ENCODE results near the gene MAGI2. TPM values are rescaled to one million over a fixed set of nuclear protein-coding genes. Genes with fewer than 3 reads are reported as not detected.

MAGI2 gene
- total RNA-seq, 1 donor = 0.42 TPM

DNA sequence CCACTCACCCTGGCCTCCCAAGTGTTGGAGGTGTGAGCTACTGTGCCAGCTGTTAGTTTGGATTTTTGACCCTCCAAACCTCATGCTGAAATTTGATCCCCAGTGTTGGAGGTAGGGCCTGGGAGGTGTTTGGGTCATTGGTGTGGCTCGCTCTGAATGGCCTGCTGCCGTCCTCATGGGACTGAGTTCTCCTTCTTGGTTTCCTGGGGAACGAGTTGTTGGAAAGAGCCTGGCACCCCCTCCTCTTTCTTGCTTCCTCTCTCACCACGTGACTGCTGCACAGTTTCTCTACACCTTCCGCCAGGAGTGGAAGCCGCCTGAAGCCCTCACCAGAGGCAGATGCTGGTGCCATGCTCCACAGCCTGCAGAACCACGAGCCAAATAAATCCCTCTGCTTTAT is 1401.4 kb downstream of the MAGI2 start:
- Histone ChIP-seq H3K27me3 (ENCODE audit: insufficient read depth, low read length) (no peaks in the 10 kb centered on the region), H3K4me1 (ENCODE audit: insufficient read depth, low read length) (no peaks in the 10 kb centered on the region), H3K4me3 (ENCODE audit: low read length) (no peak overlapping the region), H3K9me3 (ENCODE audit: low read depth, low read length) (no peaks in the 10 kb centered on the region)

DNA sequence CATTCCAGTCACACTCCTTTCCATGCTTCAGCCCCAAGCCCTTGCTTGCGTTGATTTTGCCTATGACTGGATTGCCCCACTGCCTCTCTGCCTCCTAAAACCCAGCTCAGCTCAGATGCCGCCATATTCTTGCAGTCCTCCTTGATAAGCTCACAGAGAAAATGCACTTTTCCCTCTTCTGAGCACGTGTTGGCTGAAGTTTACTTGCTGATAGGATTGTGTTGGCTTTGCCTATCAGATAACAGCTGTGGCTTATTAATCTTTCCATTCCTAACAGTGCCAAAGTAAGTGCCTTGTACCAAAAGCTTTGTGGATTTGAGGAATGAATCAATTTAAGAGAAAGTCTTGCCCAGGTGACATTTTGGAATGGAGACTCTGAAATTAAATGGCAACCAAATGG is 1405.7 kb downstream of the MAGI2 start:
- Histone ChIP-seq H3K27me3 (ENCODE audit: insufficient read depth, low read length) (no peaks in the 10 kb centered on the region), H3K4me3 (ENCODE audit: low read length) (no peak overlapping the region), H3K4me1 (ENCODE audit: insufficient read depth, low read length) (no peaks in the 10 kb centered on the region), H3K9me3 (ENCODE audit: low read depth, low read length) (no peaks in the 10 kb centered on the region)

DNA sequence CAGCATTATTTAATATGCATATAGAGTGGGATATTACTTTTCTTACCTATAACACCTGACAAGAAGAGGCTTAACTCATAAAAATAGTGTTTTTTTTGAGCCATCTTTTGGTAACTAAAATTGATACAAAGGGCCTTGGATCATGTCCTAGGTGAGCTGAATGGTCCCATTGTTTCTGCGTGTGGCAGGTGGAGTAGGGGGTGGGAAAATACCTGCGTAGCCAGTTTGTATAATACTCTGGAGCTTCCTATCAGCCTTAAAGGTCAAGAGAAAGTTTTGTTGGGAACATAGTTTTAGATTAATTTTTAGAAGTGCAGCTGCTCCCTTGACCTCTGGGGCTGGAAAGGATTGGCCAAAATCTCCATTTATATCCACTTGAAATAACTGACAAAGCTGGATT is 1410.3 kb downstream of the MAGI2 start:
- Histone ChIP-seq H3K27me3 (ENCODE audit: insufficient read depth, low read length) (no peaks in the 10 kb centered on the region), H3K4me3 (ENCODE audit: low read length) (no peak overlapping the region), H3K4me1 (ENCODE audit: insufficient read depth, low read length) (no peaks in the 10 kb centered on the region), H3K9me3 (ENCODE audit: low read depth, low read length) (no peaks in the 10 kb centered on the region)

DNA sequence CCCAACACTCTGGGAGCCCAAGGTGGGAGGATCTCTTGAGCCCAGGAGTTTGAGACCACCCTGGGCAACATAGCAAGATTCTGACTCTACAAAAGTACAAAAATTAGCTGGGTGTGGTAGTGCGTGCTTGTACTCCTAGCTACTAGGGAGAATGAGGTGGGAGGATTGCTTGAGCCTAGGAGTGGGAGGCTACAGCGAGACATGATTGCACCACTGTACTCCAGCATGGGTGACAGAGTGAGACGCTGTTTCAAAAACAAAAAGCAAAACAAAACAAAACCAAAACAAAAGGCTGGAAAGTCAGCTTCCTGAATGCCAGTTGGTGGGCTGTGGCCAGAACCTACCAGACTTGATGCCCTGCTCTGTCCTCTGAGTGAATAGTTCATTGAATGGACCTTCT is 1412.0 kb downstream of the MAGI2 start:
- H3K9me3 ChIP-seq (ENCODE audit: low read depth, low read length) = no peaks in the 10 kb centered on the region
- no peaks in the 10 kb centered on the region for H3K27me3 ChIP-seq (ENCODE audit: insufficient read depth, low read length)
- no peaks in the 10 kb centered on the region for H3K4me1 ChIP-seq (ENCODE audit: insufficient read depth, low read length)
- no peak overlapping the region for H3K4me3 ChIP-seq (ENCODE audit: low read length)

DNA sequence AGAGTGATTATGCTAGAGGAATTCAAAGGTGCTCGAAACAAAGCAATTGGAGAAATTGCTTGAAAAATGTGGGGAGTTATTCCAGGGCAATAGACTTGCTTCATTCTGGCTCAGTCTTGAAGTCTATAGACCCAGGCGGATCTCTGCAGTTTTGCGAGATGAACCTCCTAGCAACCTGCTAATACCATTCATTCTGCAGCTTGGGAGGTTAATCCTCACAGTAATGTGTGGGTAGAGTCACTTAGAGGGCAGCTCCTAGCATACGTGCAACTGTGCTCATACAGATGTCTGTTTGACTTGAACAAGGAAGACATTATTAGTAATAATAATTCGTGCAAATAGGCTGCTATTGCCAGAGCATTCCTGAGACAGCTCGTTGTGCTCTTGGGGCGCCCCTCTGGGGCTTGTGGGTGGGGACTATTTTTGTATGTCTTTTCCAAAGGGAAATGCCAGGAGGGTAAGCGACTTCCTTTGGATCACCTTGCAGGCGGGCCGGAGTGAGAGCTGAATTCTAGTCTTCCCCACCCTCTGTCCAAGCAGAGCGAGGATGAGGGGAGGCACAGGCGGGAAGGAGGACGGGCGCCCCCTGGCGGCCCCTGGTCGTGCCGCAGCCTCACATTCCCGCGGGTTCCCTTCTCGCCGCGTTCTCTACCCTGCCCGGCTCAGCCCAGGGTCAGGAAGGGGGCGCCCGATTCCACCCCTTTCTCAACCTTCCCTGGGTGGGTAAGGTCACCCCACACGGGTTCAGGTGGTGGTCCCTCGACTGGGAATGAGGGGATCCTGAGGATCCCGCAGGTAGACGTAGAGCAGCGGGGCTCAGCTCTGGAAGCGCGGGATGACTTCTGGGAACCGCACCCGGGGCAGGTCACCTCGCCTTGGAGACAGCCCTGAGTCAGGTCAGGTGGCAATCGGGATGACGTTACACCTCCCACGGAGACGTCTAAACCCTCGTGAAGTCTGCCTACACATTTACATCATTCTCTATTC is 1413.4 kb downstream of the MAGI2 start:
- no peak overlapping the region for H3K4me3 ChIP-seq (ENCODE audit: low read length)
- no peaks in the 10 kb centered on the region for H3K27me3 ChIP-seq (ENCODE audit: insufficient read depth, low read length)
- no peaks in the 10 kb centered on the region for H3K9me3 ChIP-seq (ENCODE audit: low read depth, low read length)
- no peaks in the 10 kb centered on the region for H3K4me1 ChIP-seq (ENCODE audit: insufficient read depth, low read length)

DNA sequence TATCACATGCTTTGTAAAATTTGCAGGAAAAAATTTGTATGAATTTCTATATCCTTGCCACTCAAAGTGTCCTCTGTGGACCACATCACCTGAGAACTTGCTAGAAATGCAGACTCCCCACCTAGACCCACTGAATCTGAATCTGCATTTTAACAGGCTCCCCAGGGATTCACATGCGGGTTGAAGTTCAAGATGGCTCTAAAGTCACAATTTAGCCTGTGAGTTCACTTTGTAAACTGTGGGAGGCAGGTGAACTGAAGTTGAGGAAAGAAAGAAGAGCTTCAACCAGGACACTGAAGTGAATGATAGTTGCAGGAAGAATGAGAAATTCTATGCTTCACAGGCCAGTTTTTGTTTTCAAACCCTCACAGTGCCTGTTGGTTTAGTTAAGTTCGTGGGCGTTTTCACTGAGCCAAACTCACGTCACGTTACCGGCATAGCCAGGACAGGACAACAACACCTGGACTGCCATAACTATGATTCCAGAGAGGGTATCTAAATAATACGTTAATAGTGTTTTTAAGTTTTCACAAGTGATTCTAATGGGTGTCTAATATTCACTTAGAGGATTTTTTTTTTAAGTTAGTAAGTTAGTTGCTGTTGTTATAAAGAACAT is 1414.9 kb downstream of the MAGI2 start:
- H3K4me3 ChIP-seq (ENCODE audit: low read length) = no peak overlapping the region
- no peaks in the 10 kb centered on the region for H3K9me3 ChIP-seq (ENCODE audit: low read depth, low read length)
- H3K4me1 ChIP-seq (ENCODE audit: insufficient read depth, low read length) = no peaks in the 10 kb centered on the region
- H3K27me3 ChIP-seq (ENCODE audit: insufficient read depth, low read length) = no peaks in the 10 kb centered on the region

DNA sequence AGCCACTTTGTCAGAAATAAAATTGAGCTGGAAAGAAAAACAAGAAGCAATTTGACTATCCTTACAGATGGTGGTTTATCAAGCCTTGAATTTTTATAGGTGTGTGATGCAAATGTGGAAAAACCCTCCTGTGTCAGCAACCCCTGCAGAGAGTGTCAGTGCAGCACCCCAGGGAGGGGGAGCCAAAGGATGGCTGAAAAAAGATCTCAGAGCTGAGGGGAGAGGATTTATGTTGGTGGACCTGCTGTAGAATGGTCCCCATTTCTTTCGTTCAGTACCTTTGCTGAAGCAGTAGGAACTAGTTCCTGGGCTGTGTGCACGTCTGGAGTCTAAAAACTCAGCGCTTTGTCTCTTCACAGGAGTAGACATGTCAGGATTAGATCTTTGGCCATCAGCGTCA is 1415.9 kb downstream of the MAGI2 start:
- no peaks in the 10 kb centered on the region for H3K27me3 ChIP-seq (ENCODE audit: insufficient read depth, low read length)
- H3K4me1 ChIP-seq (ENCODE audit: insufficient read depth, low read length) = no peaks in the 10 kb centered on the region
- H3K9me3 ChIP-seq (ENCODE audit: low read depth, low read length) = no peaks in the 10 kb centered on the region
- no peak overlapping the region for H3K4me3 ChIP-seq (ENCODE audit: low read length)

DNA sequence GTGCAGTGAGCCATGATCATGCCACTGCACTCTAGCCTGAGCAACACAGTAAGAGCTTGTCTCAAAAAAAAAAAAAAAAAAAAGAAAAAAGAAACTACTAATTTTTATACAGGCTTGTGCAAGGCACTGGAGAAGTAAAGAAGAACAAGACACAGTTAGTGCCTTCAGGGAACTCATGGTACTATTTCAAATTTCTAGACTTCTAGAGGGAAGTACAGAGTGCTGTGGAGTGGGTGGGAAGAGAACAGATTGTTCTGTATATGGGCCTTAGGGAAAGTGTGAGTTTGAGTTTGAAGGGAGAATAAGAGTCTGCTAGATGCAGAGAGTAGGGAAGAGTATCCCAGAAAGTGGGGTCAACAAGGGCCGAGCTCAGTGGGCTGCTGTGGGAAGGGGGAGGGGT is 1420.1 kb downstream of the MAGI2 start:
- no peaks in the 10 kb centered on the region for H3K27me3 ChIP-seq (ENCODE audit: insufficient read depth, low read length)
- no peaks in the 10 kb centered on the region for H3K4me1 ChIP-seq (ENCODE audit: insufficient read depth, low read length)
- no peaks in the 10 kb centered on the region for H3K9me3 ChIP-seq (ENCODE audit: low read depth, low read length)
- H3K4me3 ChIP-seq (ENCODE audit: low read length) = no peak overlapping the region

DNA sequence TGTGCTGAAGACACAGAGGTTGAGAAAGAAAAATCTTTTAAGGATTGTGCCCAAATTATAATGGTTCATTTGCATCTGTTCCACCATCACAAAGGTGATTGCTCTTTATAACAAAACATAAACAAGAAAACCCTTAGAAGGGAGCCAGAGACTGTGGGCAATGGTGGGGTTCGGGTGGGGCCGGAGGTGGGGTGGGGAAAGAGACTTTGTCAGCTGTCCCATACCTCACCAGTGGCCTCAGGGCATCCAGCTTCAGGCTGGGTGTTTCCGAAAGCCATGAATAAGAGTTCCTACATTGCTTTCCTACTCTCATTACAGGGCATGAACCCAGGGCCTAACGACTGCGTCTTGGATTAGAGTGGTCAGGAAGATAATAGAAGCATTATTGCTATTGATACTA is 1427.0 kb downstream of the MAGI2 start:
- no peaks in the 10 kb centered on the region for H3K9me3 ChIP-seq (ENCODE audit: low read depth, low read length)
- H3K4me1 ChIP-seq (ENCODE audit: insufficient read depth, low read length) = no peaks in the 10 kb centered on the region
- no peaks in the 10 kb centered on the region for H3K27me3 ChIP-seq (ENCODE audit: insufficient read depth, low read length)
- no peak overlapping the region for H3K4me3 ChIP-seq (ENCODE audit: low read length)

DNA sequence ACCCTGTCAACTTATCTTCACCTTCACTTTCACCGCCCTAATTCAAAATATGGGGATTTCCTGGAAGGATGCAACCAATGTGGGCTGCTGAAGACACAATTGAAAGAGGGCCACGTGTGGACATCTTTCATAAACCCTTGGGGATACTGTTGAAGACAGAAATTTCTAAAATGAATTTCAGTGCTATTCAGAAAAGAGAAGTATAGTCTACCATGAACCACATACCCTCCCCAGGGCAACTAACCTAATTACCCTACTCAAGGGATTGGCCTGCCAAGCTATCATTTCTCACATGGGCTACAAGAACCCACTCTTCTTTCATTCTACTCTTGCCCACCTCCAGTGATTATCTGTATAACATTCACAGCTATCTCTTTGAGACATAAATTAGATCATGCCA is 1428.9 kb downstream of the MAGI2 start:
- Histone ChIP-seq H3K4me1 (ENCODE audit: insufficient read depth, low read length) (peaks cover 4% of the 10 kb centered on the region), H3K9me3 (ENCODE audit: low read depth, low read length) (no peaks in the 10 kb centered on the region), H3K4me3 (ENCODE audit: low read length) (no peak overlapping the region), H3K27me3 (ENCODE audit: insufficient read depth, low read length) (no peaks in the 10 kb centered on the region)

DNA sequence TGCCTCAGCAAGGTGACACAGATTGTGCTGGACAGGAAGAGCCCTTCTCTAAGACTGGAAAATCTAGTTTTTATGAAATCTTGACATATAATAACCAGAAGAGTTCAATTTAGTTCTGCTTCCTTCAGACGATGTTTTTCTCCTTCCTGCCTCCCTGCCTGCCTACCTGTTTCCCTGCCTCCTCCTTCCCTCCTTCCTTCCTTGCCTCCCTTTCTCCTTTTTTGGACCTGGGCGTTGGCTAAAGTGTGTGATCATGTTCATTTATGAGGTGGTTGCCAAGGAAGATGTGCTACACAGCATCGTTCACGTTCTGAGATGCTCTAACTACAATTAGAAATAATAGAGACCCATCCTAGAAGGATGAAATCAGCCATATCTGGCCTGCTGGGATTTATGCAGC is 1430.3 kb downstream of the MAGI2 start:
- Histone ChIP-seq H3K9me3 (ENCODE audit: low read depth, low read length) (no peaks in the 10 kb centered on the region), H3K27me3 (ENCODE audit: insufficient read depth, low read length) (peaks cover 9% of the 10 kb centered on the region), H3K4me1 (ENCODE audit: insufficient read depth, low read length) (peaks cover 10% of the 10 kb centered on the region), H3K4me3 (ENCODE audit: low read length) (no peak overlapping the region)

DNA sequence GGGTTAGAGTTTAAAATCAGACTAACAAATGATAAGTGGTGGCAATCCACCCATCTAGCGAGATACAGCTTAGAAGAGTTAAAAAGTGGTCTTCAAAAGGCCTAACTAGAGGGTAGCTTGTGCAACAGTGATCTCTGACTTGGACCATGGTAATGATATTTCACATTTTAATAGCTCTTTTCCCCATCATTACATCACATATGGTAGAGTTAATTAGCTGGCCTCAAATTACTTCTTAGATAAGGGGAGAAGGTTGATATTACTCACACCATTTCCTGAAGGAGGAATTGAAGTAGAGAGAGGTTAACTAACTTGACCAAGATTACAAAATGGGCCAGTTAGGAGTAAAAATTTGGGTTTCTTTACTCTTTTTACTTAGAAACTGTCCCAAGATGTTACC is 1431.3 kb downstream of the MAGI2 start:
- Histone ChIP-seq H3K27me3 (ENCODE audit: insufficient read depth, low read length) (peaks cover 19% of the 10 kb centered on the region), H3K9me3 (ENCODE audit: low read depth, low read length) (no peaks in the 10 kb centered on the region), H3K4me1 (ENCODE audit: insufficient read depth, low read length) (peaks cover 10% of the 10 kb centered on the region), H3K4me3 (ENCODE audit: low read length) (no peak overlapping the region)

DNA sequence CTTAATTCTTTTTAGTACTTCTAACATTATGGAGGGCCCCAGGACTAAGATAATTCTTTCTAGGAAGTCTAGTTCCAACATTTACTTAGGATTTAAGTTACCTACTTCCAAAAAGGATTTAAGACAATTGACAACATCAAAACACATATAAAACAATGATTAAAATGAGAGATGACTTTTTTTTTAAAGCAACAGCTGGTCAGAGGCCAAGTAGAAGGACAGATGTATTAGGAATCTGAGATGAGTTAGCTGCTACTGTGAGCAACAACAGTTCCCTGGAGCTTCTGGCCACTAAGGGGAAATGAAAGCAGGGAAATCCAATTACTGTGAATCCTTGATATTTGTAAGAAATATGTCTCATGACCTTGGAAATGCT is 1432.6 kb downstream of the MAGI2 start:
- H3K4me1 ChIP-seq (ENCODE audit: insufficient read depth, low read length) = peaks cover 10% of the 10 kb centered on the region
- H3K9me3 ChIP-seq (ENCODE audit: low read depth, low read length) = no peaks in the 10 kb centered on the region
- H3K27me3 ChIP-seq (ENCODE audit: insufficient read depth, low read length) = peaks cover 19% of the 10 kb centered on the region
- H3K4me3 ChIP-seq (ENCODE audit: low read length) = no peak overlapping the region

DNA sequence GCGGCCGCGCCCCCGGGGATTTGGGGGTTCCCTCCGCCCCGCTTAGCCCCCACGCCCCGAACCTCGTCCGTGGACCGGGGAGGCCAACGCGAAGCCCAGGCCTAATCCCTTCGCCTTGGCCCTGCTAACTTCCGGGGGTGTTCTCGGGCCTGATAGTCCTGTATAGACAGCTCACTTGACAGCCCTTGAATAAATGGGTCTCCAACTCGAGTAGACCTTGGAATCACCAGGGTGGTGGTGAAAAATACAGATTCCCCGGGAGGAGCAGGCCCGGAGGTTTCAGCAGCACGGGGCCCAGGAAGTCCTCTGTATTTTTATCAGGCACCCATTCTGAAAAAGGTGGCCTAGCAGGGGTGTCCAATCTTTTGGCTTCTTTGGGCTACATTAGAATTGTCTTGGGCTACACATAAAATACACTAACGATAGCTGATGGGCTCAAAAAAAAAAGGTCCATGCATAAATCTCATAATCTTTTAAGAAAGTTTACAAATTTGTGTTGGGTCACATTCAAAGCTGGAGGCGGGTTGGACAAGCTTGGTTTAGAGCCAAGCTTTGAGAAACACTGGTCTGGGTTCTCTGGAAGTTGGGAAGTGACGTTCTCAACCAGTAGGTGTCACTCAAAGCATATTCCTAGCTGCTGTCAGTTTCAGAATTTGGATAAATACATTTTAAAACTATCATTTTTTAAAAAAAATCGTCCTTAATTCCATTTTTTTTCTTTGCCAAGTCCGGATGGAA is 1433.2 kb downstream of the MAGI2 start:
- Histone ChIP-seq H3K9me3 (ENCODE audit: low read depth, low read length) (no peaks in the 10 kb centered on the region), H3K27me3 (ENCODE audit: insufficient read depth, low read length) (peaks cover 19% of the 10 kb centered on the region), H3K4me1 (ENCODE audit: insufficient read depth, low read length) (peaks cover 10% of the 10 kb centered on the region), H3K4me3 (ENCODE audit: low read length) (no peak overlapping the region)

DNA sequence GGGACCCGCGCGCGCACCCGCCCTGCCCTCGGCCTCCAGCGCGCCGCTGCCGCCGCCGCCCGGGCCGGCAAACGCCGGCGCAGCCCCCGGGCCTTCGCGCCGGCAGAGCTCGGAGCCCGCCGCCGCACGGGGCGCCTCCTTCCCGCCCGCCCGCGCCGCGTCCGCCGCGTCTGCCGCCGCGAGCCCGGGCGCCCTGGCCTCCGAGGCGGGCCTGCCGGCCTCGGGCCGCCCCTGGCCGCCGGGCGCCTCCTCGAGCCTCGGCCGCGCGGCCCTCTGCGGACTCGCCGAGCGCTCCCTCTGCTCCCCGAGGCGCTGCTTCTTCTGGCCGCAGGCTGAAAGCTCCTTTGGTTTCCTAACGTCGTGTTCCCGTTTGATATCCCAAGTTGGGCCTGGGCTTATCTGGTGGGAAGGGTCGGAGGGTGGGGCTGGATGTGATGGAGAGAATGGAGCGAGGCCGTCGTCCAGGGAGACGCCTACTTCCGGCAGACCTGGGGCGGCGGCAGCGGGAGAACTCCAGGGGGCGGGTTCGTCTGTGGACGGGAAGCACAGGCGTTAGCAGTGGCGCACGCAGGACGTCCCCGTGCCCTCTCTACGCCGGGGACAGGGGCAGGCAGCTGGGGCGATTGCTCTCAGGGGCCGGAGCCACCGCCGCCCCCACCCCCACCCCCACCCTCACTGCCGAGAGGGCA is 1433.9 kb downstream of the MAGI2 start:
- Histone ChIP-seq H3K9me3 (ENCODE audit: low read depth, low read length) (no peaks in the 10 kb centered on the region), H3K4me3 (ENCODE audit: low read length) (peak overlapping the region; percentile 40), H3K4me1 (ENCODE audit: insufficient read depth, low read length) (peaks cover 10% of the 10 kb centered on the region), H3K27me3 (ENCODE audit: insufficient read depth, low read length) (peaks cover 19% of the 10 kb centered on the region)
